IPS DF 6.9 (cell line): Measurements from ENCODE around the gene BHMT2.

Source experiments
- DNase-seq: peaks from one replicate; pipeline ENCODE4 v3.0.0-alpha.2; 2013; ENCODE audit warnings: low read depth, low spot score
- H3K27ac ChIP-seq: one replicate; pipeline ENCODE4 v1.5.1; 2013; ENCODE audit warnings: low read length, control low read depth
- H3K27me3 ChIP-seq: 2 replicates; pipeline ENCODE4 v1.6.1; 2013; ENCODE audit warnings: mild to moderate bottlenecking, low read length; ENCODE audit not compliant: control insufficient read depth, insufficient read depth
- H3K36me3 ChIP-seq: 2 replicates; pipeline ENCODE4 v1.6.1; 2013; ENCODE audit warnings: low read length; ENCODE audit not compliant: control insufficient read depth, insufficient read depth
- H3K4me1 ChIP-seq: 2 replicates; pipeline ENCODE4 v1.6.1; 2013; ENCODE audit warnings: low read length; ENCODE audit not compliant: control insufficient read depth, insufficient read depth
- H3K4me3 ChIP-seq: 2 replicates; pipeline ENCODE4 v1.5.1; 2013; ENCODE audit warnings: mild to moderate bottlenecking, low read length
- H3K9me3 ChIP-seq: 2 replicates; pipeline ENCODE4 v1.6.1; 2013; ENCODE audit warnings: low read length, inconsistent platforms; ENCODE audit not compliant: control insufficient read depth, insufficient read depth
- WGBS: extraction: QIAGEN DNeasy Blood & Tissue Kit; methylation state at CpG from one replicate; pipeline ENCODE4 v1.1.7; 2013; ENCODE audit warnings: mixed read lengths, missing lambda C conversion rate; ENCODE audit not compliant: insufficient read length, insufficient coverage; 5-methylcytosine and 5-hydroxymethylcytosine counted together

BHMT2 gene

GRCh38 chr5:79032031-79032695, 37.4 kb upstream of the BHMT2 start:
- no CpG with 5 or more reads among the region's 10 CpGs for WGBS
- DNase-seq, result no peak

GRCh38 chr5:79032782-79033181, 36.8 kb upstream of the BHMT2 start:
- H3K4me3 ChIP-seq, result no peak overlapping the region
- DNase-seq, result no peak
- no peaks in the 10 kb centered on the region for H3K4me1 ChIP-seq
- H3K9me3 ChIP-seq, result no peaks in the 10 kb centered on the region
- no peaks in the 10 kb centered on the region for H3K27me3 ChIP-seq
- no peak overlapping the region for H3K27ac ChIP-seq
- H3K36me3 ChIP-seq, result no peaks in the 10 kb centered on the region
- WGBS, result no CpG with 5 or more reads among the region's 5 CpGs

More at GRCh38 chr5:79032031-79032695, 37.4 kb upstream of the BHMT2 start:
- Histone ChIP-seq H3K9me3 (no peaks in the 10 kb centered on the region), H3K27ac (no peak overlapping the region), H3K27me3 (no peaks in the 10 kb centered on the region), H3K36me3 (no peaks in the 10 kb centered on the region), H3K4me1 (no peaks in the 10 kb centered on the region), H3K4me3 (no peak overlapping the region)

GRCh38 chr5:79035237-79035636, 34.3 kb upstream of the BHMT2 start:
- Histone ChIP-seq H3K27me3 (no peaks in the 10 kb centered on the region), H3K27ac (no peak overlapping the region), H3K36me3 (no peaks in the 10 kb centered on the region), H3K4me3 (no peak overlapping the region), H3K4me1 (no peaks in the 10 kb centered on the region), H3K9me3 (no peaks in the 10 kb centered on the region)
- no peak for DNase-seq
- no CpG with 5 or more reads among the region's 3 CpGs for WGBS

- Histone ChIP-seq H3K4me1 (no peaks in the 10 kb centered on the region), H3K27ac (no peak overlapping the region), H3K9me3 (no peaks in the 10 kb centered on the region), H3K27me3 (no peaks in the 10 kb centered on the region), H3K4me3 (no peak overlapping the region), H3K36me3 (no peaks in the 10 kb centered on the region)
- DNase-seq, result no peak
- no CpG with 5 or more reads among the region's 2 CpGs for WGBS
Measured at GRCh38 chr5:79036769-79037168, 32.8 kb upstream of the BHMT2 start.

GRCh38 chr5:79042188-79042587, 27.4 kb upstream of the BHMT2 start:
- Histone ChIP-seq H3K27ac (no peak overlapping the region), H3K27me3 (no peaks in the 10 kb centered on the region), H3K4me1 (no peaks in the 10 kb centered on the region), H3K36me3 (no peaks in the 10 kb centered on the region), H3K9me3 (no peaks in the 10 kb centered on the region), H3K4me3 (no peak overlapping the region)
- no peak for DNase-seq
- WGBS, result no CpG with 5 or more reads among the region's 3 CpGs

GRCh38 chr5:79047199-79047598, 22.4 kb upstream of the BHMT2 start:
- H3K4me3 ChIP-seq, result no peak overlapping the region
- H3K9me3 ChIP-seq, result no peaks in the 10 kb centered on the region
- no peaks in the 10 kb centered on the region for H3K27me3 ChIP-seq
- no peaks in the 10 kb centered on the region for H3K4me1 ChIP-seq
- DNase-seq, result no peak
- H3K36me3 ChIP-seq, result no peaks in the 10 kb centered on the region
- no peak overlapping the region for H3K27ac ChIP-seq
- no CpG with 5 or more reads among the region's 3 CpGs for WGBS

GRCh38 chr5:79048437-79048836, 21.1 kb upstream of the BHMT2 start:
- Histone ChIP-seq H3K4me1 (no peaks in the 10 kb centered on the region), H3K9me3 (no peaks in the 10 kb centered on the region), H3K4me3 (no peak overlapping the region), H3K27ac (no peak overlapping the region), H3K36me3 (no peaks in the 10 kb centered on the region), H3K27me3 (no peaks in the 10 kb centered on the region)
- no peak for DNase-seq

GRCh38 chr5:79050498-79050897, 19.1 kb upstream of the BHMT2 start:
- Histone ChIP-seq H3K4me1 (no peaks in the 10 kb centered on the region), H3K27me3 (no peaks in the 10 kb centered on the region), H3K4me3 (no peak overlapping the region), H3K9me3 (no peaks in the 10 kb centered on the region), H3K27ac (no peak overlapping the region), H3K36me3 (no peaks in the 10 kb centered on the region)
- no CpG with 5 or more reads among the region's 3 CpGs for WGBS
- no peak for DNase-seq

GRCh38 chr5:79053321-79053720, 16.2 kb upstream of the BHMT2 start:
- Histone ChIP-seq H3K27me3 (no peaks in the 10 kb centered on the region), H3K27ac (no peak overlapping the region), H3K36me3 (no peaks in the 10 kb centered on the region), H3K4me1 (no peaks in the 10 kb centered on the region), H3K4me3 (no peak overlapping the region), H3K9me3 (no peaks in the 10 kb centered on the region)
- WGBS, result no CpG with 5 or more reads among the region's 4 CpGs
- no peak for DNase-seq

GRCh38 chr5:79055017-79055416, 14.6 kb upstream of the BHMT2 start:
- Histone ChIP-seq H3K27ac (no peak overlapping the region), H3K9me3 (no peaks in the 10 kb centered on the region), H3K4me1 (no peaks in the 10 kb centered on the region), H3K27me3 (no peaks in the 10 kb centered on the region), H3K4me3 (no peak overlapping the region), H3K36me3 (no peaks in the 10 kb centered on the region)
- no peak for DNase-seq
- no CpG with 5 or more reads among the region's 1 CpG for WGBS

- Histone ChIP-seq H3K27me3 (no peaks in the 10 kb centered on the region), H3K27ac (no peak overlapping the region), H3K4me1 (no peaks in the 10 kb centered on the region), H3K4me3 (no peak overlapping the region), H3K36me3 (no peaks in the 10 kb centered on the region), H3K9me3 (no peaks in the 10 kb centered on the region)
- no peak for DNase-seq
Measured at GRCh38 chr5:79056847-79057246, 12.7 kb upstream of the BHMT2 start.
